GM10248 (cell line): ENCODE results near the gene HLA-A.
"Not testable (repeated sequence)": the region's sequence is repeated elsewhere in the genome, so short reads cannot be mapped to it uniquely, and the experiment has no call there.

Experiments used
- CTCF ChIA-PET: fragments of 300-600 bp; sonication (Branson Sonifier 250); formaldehyde crosslinking; extraction: SDS; loops from one replicate; lab custom pipeline; 2021; ENCODE audit warnings: antibody characterized with exemption; lab: Yijun Ruan, JAX
- POLR2A ChIA-PET: fragments of 350-650 bp; sonication (Branson Sonifier 250); formaldehyde crosslinking; extraction: SDS; loops from one replicate; lab custom pipeline; 2020; ENCODE audit warnings: antibody characterized with exemption; lab: Yijun Ruan, JAX
- DNase-seq: peaks from one replicate; pipeline ENCODE4 v3.0.0; 2012; ENCODE audit errors: extremely low spot score
- TF ChIP-seq, protein P1 (sequence below): IDR thresholded peaks from 2 replicates; pipeline ENCODE4 v1.5.1; 2012; ENCODE audit warnings: mild to moderate bottlenecking, low read depth; ENCODE audit errors: extremely low read depth, missing control alignments, control extremely low read depth

HLA-A gene

DNA sequence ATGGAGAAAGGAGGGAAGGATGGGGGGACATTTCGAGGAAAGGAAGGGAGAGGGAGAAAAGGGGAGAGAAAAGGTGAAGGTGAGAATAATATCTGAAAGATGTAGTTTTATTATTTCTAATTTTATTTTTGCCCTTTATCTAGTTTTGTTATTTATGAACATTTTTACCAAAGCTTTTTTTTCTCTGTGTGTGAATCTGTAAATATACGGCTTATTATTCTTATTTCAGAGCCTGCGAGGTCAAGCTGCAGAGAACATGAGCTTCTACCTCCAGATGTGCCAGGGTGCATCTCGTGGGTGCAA, 35.0 kb downstream of the HLA-A start:
- ChIA-PET CTCF (interaction anchor here (1.0 to 2.7 kb wide), 4 partner anchors 9 to 154 kb away, joined by 3 to 9 read pairs (median 4); no protein-coding TSS in a partner anchor), POLR2A (no interaction called here)
- TF ChIP-seq, protein P1, sequence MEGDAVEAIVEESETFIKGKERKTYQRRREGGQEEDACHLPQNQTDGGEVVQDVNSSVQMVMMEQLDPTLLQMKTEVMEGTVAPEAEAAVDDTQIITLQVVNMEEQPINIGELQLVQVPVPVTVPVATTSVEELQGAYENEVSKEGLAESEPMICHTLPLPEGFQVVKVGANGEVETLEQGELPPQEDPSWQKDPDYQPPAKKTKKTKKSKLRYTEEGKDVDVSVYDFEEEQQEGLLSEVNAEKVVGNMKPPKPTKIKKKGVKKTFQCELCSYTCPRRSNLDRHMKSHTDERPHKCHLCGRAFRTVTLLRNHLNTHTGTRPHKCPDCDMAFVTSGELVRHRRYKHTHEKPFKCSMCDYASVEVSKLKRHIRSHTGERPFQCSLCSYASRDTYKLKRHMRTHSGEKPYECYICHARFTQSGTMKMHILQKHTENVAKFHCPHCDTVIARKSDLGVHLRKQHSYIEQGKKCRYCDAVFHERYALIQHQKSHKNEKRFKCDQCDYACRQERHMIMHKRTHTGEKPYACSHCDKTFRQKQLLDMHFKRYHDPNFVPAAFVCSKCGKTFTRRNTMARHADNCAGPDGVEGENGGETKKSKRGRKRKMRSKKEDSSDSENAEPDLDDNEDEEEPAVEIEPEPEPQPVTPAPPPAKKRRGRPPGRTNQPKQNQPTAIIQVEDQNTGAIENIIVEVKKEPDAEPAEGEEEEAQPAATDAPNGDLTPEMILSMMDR: no peak
- no peak for DNase-seq

DNA sequence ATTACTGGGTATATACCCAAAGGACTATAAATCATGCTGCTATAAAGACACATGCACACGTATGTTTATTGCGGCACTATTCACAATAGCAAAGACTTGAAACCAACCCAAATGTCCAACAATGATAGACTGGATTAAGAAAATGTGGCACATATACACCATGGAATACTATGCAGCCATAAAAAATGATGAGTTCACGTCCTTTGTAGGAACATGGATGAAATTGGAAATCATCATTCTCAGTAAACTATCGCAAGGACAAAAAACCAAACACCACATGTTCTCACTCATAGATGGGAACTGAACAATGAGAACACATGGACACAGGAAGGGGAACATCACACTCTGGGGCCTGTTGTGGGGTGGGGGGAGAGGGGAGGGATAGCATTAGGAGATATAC, 37.7 kb downstream of the HLA-A start:
- POLR2A ChIA-PET, CTCF ChIA-PET, DNase-seq: not testable (repeated sequence)

DNA sequence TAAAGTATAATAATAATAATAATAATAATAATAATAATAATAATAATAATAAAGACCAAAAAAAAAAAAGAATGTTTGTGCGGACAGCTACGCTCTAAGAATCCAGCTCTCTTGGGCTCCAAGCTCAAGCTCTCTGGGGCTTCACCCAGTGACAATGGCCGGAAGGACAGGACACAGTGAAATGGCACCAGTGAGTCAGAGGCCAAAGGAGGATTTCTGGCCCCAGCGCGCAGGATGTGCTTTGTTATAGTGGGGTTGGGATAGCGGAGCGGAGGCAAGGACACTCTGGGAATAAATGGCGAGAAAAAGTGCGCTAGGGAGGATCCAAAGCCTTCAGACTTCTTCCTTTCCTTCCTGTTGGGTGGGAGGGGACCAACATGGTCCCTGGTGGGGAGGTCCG, 38.2 kb downstream of the HLA-A start:
- no peak for DNase-seq
- CTCF ChIA-PET: no interaction called here
- POLR2A ChIA-PET: no interaction called here
- TF ChIP-seq, protein P1: no peak

DNA sequence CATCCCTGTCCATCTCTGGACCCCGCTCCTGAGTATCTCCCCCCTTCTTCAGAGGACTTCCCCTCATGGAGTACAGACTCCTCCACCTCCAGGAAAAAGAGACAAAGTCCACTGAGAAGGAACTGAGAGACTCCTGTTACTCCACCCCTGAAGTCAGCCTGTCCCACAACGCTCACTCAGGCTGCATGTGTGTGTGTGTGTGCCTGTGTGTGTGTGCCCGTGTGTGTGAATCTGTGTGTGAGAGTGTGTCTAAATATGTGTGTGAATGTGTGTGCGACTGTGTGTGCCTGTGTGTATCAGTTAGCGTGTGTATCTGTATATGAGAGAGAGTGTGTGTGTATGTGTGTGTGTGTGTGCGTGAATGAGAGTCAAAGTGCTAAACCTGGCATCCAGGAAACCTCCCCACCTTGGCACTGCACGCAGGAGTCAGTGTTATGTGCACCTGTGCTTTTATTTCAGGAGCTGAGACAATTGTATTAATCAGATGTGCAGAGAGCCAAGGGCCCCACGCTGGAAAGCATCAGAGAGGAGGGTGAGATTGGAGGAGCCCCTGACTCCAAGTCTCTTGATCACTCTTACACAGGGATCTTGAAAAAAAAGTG, 39.0 kb downstream of the HLA-A start:
- TF ChIP-seq, protein P1: no peak
- DNase-seq: no peak
- CTCF ChIA-PET: no interaction called here
- POLR2A ChIA-PET: no interaction called here

DNA sequence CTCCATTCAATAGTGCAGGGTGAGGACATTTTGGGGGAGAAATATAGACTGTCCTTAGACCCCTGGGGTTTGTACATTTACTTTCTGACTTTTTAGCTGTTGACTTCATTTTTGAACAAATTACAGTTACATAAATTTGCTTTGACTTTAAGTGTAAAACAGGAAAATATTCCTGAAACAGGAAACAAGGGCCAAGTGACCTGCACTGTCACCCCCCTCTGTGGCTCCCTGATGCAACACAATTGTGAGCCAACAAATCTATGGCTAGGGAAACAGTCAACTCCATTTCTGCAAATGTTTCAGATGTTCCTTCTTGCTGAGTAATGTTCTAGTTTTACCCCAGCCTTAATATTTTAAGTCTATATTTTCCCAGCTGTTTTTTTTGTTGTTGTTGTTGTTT, 39.8 kb downstream of the HLA-A start:
- POLR2A ChIA-PET: no interaction called here

DNA sequence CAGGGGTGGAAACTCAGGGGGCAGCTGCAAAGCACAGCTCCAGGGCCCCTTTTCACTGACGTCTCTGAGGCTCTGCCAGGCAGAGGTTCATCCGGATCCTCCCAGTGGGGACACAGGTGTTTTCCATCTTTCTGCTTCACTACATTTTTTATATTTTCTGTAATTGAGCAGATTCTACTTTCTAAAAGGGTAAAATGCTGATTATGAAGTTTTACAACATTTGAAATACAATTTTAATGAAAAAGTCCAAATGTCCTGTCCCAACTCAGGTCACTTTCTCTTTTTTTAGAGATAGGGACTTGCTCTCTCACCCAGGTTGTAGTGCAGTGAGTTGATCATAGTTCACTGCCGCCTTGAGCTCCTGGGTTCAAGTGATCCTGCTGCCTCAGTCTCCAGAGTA, 41.9 kb downstream of the HLA-A start:
- DNase-seq: no peak
- POLR2A ChIA-PET: no interaction called here
- CTCF ChIA-PET: interaction anchor here (1.3 to 1.4 kb wide), 2 partner anchors 10 to 20 kb away, joined by 3 read pairs; no protein-coding TSS in a partner anchor
- TF ChIP-seq, protein P1: no peak

More for the DNA sequence above, 39.8 kb downstream of the HLA-A start:
- CTCF ChIA-PET: no interaction called here
- TF ChIP-seq, protein P1: no peak
- DNase-seq: no peak

DNA sequence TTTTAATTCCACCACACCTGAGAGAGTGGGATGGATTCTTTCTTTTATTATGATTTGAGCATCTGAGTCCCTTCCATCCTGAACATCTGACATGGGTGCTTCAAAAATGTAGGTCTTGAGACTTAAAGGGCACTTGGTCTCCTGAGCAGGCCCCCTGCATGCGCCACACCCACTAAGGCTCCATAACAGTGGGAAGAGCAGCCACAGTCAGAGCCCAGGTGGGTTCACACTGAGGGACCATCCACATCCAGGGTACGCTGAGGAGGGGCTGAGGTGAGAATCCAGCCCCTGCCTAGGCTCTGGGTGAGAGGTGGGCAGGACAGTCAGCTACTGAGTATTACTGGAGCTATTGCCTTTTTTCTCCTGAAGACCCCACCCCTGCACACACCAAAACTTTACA, 42.7 kb downstream of the HLA-A start:
- POLR2A ChIA-PET: no interaction called here
- no peak for DNase-seq
- CTCF ChIA-PET: interaction anchor here (1.0 to 1.4 kb wide), 4 partner anchors 9 to 247 kb away, joined by 3 to 4 read pairs (median 4); no protein-coding TSS in a partner anchor
- TF ChIP-seq, protein P1: no peak
